Uterus (tissue), 2 donors: Measurements from ENCODE around the gene MTG1.

ENCODE experiments used
- POLR2A ChIP-seq, 2 donors: fragments of 450-650 bp; IDR thresholded peaks; one replicate each; pipeline ENCODE4 v1.6.1; 2016; ENCODE audit warnings: antibody characterized with exemption in 2 of 2, mild to moderate bottlenecking in 1 of 2, moderate library complexity in 1 of 2
- TF ChIP-seq, protein P1 (sequence below), 4 experiments: fragments of 200-600 bp in 2 of 4; fragments of 450-650 bp in 2 of 4; sonication (generic) in 2 of 4; IDR thresholded peaks; one replicate each; pipeline ENCODE4 v1.5.1; 2016 to 2019; ENCODE audit warnings: antibody characterized with exemption in 4 of 4, mild to moderate bottlenecking in 2 of 4, moderate library complexity in 1 of 4

DNA sequence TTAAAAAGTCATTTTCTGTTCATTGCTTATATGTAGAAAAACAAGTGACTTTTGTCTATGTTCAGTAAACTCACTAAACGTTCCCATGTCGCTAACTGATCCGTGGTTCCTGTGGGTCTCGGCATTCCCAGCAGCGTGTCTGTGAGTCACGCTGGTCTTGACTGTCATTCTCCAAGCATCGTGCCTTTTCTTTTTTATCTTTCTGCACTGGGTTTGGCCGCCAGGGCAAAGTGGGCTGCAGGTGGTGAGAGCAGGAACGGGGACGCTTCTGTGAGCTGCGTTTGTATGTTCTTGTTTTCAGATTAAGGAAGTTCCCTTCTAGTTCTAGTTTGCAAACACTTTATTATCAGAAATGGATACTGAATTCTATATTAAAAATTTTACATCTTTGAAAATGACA lies 53.0 kb downstream of the MTG1 start:
- TF ChIP-seq, protein P1, sequence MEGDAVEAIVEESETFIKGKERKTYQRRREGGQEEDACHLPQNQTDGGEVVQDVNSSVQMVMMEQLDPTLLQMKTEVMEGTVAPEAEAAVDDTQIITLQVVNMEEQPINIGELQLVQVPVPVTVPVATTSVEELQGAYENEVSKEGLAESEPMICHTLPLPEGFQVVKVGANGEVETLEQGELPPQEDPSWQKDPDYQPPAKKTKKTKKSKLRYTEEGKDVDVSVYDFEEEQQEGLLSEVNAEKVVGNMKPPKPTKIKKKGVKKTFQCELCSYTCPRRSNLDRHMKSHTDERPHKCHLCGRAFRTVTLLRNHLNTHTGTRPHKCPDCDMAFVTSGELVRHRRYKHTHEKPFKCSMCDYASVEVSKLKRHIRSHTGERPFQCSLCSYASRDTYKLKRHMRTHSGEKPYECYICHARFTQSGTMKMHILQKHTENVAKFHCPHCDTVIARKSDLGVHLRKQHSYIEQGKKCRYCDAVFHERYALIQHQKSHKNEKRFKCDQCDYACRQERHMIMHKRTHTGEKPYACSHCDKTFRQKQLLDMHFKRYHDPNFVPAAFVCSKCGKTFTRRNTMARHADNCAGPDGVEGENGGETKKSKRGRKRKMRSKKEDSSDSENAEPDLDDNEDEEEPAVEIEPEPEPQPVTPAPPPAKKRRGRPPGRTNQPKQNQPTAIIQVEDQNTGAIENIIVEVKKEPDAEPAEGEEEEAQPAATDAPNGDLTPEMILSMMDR (IDR thresholded peaks at IDR 0.05): no peak
- TF ChIP-seq POLR2A (IDR thresholded peaks at IDR 0.05): no peak
